COR-L47 (cell line): ENCODE results near the gene PBX2.
A peak's percentile ranks its signal among the peaks of the same experiment; 100 is the strongest.
"Not testable (repeated sequence)": the region's sequence is repeated elsewhere in the genome, so short reads cannot be mapped to it uniquely, and the experiment has no call there.

Experiments
- DNase-seq: peaks from one replicate; lab custom pipeline; 2025; lab: John Stamatoyannopoulos, UW

Gene PBX2

DNA sequence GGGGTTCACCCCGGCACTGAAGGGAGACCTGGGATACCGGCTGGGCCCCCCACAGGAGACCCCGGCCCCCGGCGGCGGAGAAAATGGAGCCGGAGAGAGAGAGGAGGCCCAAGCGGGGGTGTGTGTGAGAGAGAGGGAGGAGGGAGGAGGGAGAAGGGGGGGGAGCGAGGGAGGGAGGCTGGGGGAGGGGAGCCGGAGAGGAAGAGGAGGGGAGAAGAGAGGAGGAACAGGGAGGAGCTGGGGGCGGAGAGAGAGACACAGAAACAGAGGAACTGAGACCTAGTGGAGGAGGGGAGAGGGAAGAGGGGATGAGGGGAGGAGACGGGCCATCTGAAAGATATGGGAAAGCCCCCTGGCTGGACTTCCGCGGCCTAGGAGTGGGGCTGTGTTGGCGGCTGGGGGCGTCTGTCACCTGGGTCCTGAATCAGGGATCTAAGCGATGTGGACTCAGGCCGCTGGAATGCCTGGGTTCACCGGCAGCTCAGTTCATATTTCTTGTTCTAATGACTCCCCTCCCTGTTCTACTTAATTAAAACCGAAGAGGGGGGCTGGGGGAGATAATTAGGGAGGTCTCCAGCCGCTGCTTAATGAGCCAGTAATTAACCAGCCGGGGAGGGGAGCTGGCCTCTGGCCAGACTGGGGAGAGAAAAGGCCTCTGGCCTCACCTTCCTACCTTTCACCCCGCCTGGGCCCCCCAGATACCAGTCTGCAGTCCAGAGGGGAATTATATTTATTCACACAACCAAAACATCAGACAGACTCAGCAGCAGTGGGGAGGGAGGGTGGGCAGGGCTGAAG is at the start of gene PBX2:
Gene PBX2, minus strand, starts transcription at position 149 of the 798 bp plus-strand sequence. CDS start 287 bp downstream, outside the sequence.
- DNase-seq = peak; percentile 76

DNA sequence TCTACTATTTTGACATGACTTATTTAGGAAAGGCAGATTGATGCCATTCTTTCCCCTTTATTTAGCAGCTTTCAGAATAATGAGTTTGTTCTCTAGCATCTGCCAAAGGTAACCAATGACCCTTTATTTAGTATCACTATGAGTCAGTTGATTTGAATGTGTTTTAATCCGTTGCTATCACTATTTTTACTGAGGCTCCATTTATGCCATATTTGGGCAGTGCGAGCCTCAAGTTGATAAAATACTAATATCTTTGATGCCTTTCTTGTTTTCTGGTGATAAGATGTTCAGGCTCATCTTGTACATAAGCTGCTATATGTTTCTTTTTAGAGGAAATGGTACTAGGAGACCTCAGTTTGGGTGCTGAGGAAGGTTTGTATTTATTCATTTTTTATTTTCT is 49.5 kb upstream of the PBX2 start:
- DNase-seq = no peak

DNA sequence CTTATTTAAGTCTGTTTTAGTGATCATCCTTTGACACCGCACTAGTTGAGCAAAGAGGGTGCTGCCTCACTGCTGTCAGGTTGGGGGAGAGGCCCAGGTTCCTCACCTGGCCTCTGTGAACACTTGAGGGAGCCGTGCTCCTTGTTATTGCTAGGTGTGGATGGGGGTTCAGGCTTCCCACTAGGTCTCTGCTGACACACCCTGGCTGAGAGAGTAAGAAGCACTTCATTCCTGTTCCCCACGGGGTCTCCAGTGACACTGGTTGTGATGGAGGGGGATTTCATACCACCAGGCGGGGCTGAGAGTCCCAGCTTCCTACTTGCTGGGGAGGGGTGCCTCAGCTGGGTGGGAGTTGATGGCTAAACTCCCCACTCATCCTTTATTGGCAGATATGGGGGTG is 44.9 kb upstream of the PBX2 start:
- DNase-seq = no peak

DNA sequence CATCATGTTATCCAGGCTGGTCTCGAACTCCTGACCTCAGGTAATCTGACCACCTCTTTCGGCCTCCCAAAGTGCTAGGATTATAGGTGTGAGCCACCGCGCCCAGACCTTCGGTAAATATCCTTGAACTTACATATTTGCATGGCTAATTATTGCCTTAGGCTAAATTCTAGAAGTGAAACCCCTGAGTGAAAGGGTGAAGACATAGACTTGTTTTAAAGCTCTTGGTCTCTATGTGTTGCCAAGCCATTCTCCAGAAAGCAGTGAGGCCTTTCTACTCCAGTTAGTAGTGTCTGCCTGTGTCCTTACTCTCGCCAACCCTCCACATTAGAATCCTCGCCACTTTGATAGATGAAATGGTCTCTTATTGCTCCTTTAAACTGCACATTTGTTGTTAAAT is 36.4 kb upstream of the PBX2 start:
- no peak for DNase-seq

DNA sequence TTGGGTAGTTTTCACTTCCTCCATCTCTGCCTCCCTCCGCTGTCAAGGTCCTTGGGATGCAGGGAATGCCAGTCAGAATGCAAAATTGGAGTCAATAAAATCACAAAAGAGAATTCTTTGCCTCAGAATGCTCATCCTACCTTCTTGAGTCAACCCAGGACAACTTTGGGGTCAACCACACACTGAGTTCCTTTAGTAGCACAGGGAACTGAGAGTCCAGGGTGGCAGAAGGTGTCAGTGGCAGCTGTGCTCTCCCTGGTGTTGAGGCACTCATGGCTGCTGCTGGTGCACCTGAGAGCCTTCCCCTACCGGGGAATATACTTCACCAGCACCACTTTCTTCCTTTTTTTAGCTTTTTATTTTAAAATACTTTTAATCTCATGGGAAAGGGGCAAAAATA is 34.7 kb upstream of the PBX2 start:
- no peak for DNase-seq

GRCh38 chr6:32223258-32224235 is 33.5 kb upstream of the PBX2 start, which contains the start of gene NOTCH4:
NOTCH4 (minus strand) TSS chr6:32224067; CDS start chr6:32223928, 139 bp downstream.
- DNase-seq = no peak

DNA sequence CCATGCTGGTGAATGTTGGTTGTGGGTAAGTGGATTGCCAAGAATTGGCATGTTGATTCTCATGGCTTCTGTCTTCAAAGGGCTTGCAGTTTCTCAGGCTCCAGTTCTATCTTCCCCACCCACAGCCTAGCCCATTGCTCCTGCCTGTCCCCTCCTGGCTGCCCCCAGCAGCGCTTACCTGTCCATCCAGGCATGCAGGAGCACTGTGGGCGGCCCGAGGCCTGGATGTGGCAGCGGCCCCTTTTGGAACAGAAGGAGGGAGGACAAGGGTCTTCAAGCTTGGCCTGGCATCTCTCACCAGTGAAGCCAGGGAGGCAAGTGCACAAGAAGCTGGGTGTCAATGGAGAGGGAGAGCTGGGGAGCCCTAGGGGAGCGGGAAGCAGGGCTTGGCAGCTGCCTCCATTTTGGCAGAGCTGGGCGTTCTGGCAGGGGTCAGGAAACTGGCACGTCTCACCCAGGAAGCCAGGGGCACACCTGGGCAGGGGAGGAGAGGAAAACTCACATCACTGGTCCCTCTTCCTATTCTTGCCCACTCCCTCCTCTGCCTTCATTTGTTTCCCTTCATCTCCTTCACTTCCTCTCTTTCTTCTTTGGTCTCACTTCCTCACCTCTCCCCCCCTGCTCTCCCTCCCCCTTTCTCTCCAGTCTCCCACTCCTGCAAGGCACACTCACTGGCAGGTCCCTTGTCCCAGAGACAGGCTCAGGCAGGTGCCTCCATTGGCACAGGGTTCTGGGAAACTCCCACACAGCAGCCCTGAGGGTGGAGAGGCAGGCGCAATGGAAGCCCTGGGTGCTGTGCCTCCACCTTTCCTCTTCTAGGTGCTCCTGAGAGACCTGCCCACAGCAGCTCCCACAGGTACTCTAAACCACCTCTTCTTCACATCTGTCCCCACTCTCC is 32.6 kb upstream of the PBX2 start:
- DNase-seq = no peak

- DNase-seq = no peak
These were observed 30.0 kb upstream of the PBX2 start for GRCh38 chr6:32220021-32220420.

DNA sequence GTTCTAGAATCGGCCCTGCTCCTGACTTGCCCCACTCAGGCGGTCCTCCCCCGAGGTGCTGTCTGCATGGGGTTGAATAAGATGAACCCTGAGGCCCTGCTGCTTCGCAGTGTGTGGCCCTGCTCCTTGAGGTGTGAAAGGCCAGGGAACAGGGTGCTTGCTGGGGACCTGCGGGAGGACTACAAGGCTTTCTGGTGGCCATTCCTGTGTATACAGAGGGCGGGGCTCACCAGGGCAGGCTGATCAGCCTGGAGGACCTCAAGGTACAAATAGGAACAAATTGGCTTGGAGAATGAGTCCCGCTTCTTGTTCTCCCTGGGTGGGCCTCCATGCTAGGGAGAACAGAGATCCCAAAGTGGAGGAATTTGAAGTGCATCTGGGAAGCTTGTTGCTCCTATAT is 28.2 kb upstream of the PBX2 start:
- DNase-seq = no peak

DNA sequence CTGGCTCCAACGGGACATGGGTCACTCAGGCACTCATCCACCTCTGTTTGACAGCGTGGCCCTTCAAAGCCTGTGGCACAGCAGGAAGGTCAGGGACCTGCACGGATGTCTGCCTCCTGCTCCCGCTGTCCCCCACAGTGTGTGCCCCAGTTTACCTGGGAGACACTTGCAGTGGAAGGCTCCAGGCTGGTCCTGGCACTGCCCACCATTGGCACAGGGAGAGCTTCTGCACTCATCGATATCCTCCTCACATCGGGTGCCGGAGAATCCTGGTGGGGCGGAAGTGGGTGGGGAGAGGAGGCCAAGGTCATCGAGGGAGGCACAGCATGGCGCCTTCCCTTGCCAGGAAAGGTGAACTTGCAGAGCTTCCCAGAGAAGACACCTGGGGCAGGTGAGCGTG is 27.0 kb upstream of the PBX2 start:
- no peak for DNase-seq

DNA sequence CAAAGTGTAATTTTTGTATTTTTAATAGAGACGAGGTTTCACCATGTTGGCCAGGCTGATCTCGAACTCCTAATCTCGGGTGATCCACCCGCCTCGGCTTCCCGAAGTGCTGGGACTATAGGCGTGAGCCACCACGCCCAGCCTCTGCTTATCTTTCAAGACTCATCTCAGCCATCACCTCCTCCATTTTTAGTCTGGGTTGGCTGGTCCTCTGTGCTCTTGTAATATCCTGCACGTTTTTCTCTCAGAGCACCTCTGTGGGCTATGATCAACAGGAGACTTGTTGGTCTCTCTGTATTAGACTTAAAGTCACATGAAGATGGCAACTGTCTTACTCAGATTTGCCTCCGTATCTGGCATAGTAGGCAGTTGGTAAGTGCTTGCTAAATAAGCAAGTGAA is 26.3 kb upstream of the PBX2 start:
- no peak for DNase-seq

- DNase-seq = no peak
These were observed 25.6 kb upstream of the PBX2 start for GRCh38 chr6:32215617-32216016.

DNA sequence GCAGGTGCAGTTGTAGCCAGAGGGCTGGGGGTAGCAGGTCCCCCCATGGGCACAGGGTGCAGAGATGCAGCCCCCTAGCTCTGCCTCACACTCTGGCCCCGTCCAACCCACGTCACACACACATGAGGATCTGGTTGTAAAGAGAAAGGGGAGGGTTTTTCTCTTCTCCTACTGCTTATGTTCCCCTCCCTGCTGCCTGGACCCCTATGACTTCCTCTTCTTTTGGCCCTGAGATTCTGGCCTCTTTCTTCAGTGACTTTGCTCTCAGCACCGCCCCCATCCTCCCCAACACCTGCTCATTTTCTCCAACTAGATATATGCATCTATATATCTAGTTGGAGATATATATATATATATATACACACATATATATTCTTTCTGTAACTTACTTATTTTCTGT is 24.1 kb upstream of the PBX2 start:
- DNase-seq = no peak

DNA sequence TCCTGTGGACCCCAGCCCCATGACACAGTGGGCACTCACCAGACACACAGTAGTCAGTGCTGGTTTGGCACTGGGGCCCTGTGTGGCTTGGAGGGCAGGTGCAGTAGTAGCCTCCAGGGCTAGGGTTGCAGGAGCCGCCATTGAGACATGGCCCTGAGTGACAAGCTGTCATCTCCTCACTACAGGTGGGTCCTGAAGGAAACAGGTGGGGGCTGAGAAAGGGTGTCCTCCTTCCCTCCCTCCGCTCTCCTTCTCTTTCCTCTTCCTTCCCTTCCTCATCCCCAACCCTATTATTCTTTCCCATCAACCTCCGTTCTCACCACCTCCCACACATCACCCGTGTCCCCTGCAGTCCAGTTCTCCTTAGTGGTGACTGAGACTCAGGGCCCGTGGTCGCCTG is 23.6 kb upstream of the PBX2 start:
- no peak for DNase-seq

DNA sequence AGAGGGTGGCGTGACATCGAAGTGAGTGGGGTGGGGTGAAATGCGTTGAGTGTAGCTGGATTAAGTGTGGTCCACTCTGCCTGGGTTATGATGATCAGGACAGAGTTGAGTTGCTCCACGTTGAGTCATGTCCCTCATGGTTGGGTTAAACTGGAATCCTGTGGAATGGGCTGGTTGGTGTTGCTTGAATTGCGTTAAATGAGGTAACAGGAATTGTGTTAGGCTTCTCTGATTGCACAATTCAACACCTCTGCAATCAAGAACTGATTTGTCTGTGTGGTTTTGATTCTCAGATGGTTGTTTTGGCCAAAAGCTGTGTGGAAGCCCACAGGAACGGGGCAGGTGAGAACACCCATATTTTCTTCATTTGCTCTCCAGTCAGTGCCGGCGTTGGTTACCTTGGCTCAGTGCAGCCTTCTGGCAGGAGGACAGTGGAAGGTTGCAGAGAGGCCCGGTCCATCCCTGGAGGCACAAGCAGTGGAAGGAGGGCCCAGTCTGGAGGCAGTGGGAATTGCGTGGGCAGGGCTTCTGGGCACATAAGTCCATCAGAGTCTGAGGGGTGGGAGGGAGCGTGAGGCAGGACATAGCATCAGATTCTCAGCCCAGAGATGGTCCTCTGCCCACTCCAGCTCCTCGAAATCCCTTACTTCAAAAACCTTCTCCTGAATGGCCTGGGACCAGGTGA is 22.2 kb upstream of the PBX2 start:
- no peak for DNase-seq

GRCh38 chr6:32211432-32211831 is 21.4 kb upstream of the PBX2 start:
- not testable (repeated sequence) for DNase-seq

DNA sequence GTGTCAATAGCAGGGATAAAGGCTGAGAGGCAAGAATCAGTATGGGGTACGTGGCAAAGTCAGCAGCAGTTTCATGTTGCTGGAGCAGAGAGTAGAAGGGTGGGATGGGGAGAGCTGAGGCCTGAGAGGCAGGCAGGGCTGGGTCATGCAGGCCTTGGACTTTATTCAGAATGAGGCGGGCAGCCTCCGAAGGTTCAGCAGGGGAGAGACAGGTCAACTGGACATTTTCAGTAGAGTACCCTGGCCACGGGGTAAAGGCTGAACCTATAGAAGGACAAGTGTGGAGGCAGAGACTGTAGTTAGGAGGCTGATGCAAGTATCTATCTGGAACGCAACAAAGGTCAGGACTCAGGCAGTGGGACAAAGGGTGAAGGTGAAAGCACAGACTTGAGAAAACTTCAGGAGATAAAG is 20.2 kb upstream of the PBX2 start:
- no peak for DNase-seq

DNA sequence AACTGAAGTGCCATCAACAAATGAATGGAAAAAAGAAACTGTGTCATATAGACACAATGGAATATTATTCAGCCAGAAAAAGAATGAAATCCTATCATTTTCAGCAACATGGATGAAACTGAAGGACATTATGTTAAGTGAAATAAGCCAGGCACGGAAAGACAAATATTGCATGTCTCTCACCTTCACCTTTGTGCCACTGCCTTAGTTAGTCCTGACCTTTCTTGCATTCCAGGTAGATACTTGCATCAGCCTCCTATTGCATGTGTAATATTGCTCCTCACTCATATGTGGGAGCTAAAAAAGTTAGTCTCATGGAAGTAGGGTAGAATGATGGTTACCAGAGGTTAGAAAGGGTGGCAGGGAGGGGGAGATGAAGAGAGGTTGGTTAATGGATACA is 19.0 kb upstream of the PBX2 start:
- no peak for DNase-seq

DNA sequence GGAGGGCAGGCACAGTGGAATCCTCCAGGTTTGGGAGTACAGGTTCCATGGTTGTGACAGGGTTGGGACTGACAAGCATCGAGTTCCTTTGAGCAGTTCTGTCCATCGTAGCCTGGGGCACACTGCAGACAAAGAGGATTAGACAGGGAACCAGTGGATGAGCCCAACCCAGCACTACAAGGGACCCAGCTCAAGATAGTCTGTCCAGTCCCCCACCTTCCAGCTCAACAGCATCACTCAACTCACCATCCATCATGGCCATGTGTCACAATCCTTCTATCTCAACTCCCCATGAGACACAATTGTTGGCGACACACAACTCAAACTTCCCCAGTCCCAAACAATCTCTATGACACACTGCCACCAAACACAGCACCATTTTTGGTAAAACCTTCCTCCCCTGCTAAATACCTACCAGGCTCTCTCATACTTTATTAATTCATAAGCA is 14.3 kb upstream of the PBX2 start:
- no peak for DNase-seq

GRCh38 chr6:32203426-32204267 is 13.6 kb upstream of the PBX2 start:
- DNase-seq = peak; percentile 69
